ENCODE measurements around the gene PODXL.

PODXL gene

GRCh38 chr7:131591687-131592319 lies 35.4 kb upstream of the PODXL start:
- no peak for TF ChIP-seq SIN3A (IDR thresholded peaks at IDR 0.05; ENCODE audit: borderline replicate concordance, insufficient read depth, low read length)
- TF ChIP-seq REST (IDR thresholded peaks at IDR 0.05; ENCODE audit: insufficient read depth in 1 of 2, low read depth in 2 of 2, low read length in 2 of 2): peak; percentile 71 to 87

- TF ChIP-seq TAF1 (IDR thresholded peaks at IDR 0.05; ENCODE audit: borderline replicate concordance, insufficient read depth, low read length) (no peak), FOXP2 (optimal IDR thresholded peaks at IDR 0.05; ENCODE audit: borderline replicate concordance, extremely low read depth, extremely low read length, insufficient read depth) (no peak), POLR2AphosphoS5 (IDR thresholded peaks at IDR 0.05; ENCODE audit: low read depth, low read length) (no peak), REST (IDR thresholded peaks at IDR 0.05; ENCODE audit: insufficient read depth in 1 of 2, low read depth in 2 of 2, low read length in 2 of 2) (no peak), SIN3A (IDR thresholded peaks at IDR 0.05; ENCODE audit: borderline replicate concordance, insufficient read depth, low read length) (no peak)
Measured at GRCh38 chr7:131587315-131587923, 31.0 kb upstream of the PODXL start.

GRCh38 chr7:131586759-131587158 lies 30.3 kb upstream of the PODXL start:
- TF ChIP-seq SIN3A (IDR thresholded peaks at IDR 0.05; ENCODE audit: borderline replicate concordance, insufficient read depth, low read length): no peak
- no peak for TF ChIP-seq TAF1 (IDR thresholded peaks at IDR 0.05; ENCODE audit: borderline replicate concordance, insufficient read depth, low read length)
- TF ChIP-seq REST (IDR thresholded peaks at IDR 0.05; ENCODE audit: insufficient read depth in 1 of 2, low read depth in 2 of 2, low read length in 2 of 2): no peak
- no peak for TF ChIP-seq FOXP2 (optimal IDR thresholded peaks at IDR 0.05; ENCODE audit: borderline replicate concordance, extremely low read depth, extremely low read length, insufficient read depth)
- no peak for TF ChIP-seq POLR2AphosphoS5 (IDR thresholded peaks at IDR 0.05; ENCODE audit: low read depth, low read length)

- no peak for TF ChIP-seq FOXP2 (optimal IDR thresholded peaks at IDR 0.05; ENCODE audit: borderline replicate concordance, extremely low read depth, extremely low read length, insufficient read depth)
- no peak for TF ChIP-seq REST (IDR thresholded peaks at IDR 0.05; ENCODE audit: insufficient read depth in 1 of 2, low read depth in 2 of 2, low read length in 2 of 2)
- no peak for TF ChIP-seq POLR2AphosphoS5 (IDR thresholded peaks at IDR 0.05; ENCODE audit: low read depth, low read length)
- TF ChIP-seq TAF1 (IDR thresholded peaks at IDR 0.05; ENCODE audit: borderline replicate concordance, insufficient read depth, low read length): no peak
- no peak for TF ChIP-seq SIN3A (IDR thresholded peaks at IDR 0.05; ENCODE audit: borderline replicate concordance, insufficient read depth, low read length)
Measured at GRCh38 chr7:131586259-131586658, 29.8 kb upstream of the PODXL start.
